Fibroblast of villous mesenchyme (primary cell): ENCODE data around the gene SHISAL1. TPM values are rescaled to one million over a fixed set of nuclear protein-coding genes. Genes with fewer than 3 reads are reported as not detected.

Experiments used
- DNase-seq: peaks from one replicate; pipeline ENCODE4 v3.0.0-alpha.2; 2010; ENCODE audit warnings: low read depth
- H3K4me3 ChIP-seq: 2 replicates; pipeline ENCODE4 v1.5.1; 2011; ENCODE audit warnings: low read depth, mild to moderate bottlenecking, low read length
- CTCF ChIP-seq: IDR thresholded peaks from 2 replicates; pipeline ENCODE4 v1.5.1; 2012; ENCODE audit warnings: low read depth, mild to moderate bottlenecking, low read length; ENCODE audit not compliant: insufficient read depth
- total RNA-seq: library from RNA; depleted of rRNA; stranded (reverse); fragments of >200 nt; gene quantifications from 2 replicates; pipeline ENCODE4 v1.2.3, GENCODE V29; 2012

SHISAL1 gene
- total RNA-seq, 1 donor, result 3.0 TPM

GRCh38 chr22:44357966-44358465 lies 45.3 kb upstream of the SHISAL1 start:
- no peak for TF ChIP-seq CTCF
- no peak overlapping the region for H3K4me3 ChIP-seq
- peak; percentile 68 for DNase-seq

- DNase-seq, result no peak
- TF ChIP-seq CTCF, result peak; percentile 26
- H3K4me3 ChIP-seq, result no peak overlapping the region
These were observed 44.7 kb upstream of the SHISAL1 start for GRCh38 chr22:44357296-44357965.

- H3K4me3 ChIP-seq, result no peak overlapping the region
- no peak for DNase-seq
- no peak for TF ChIP-seq CTCF
These were observed 42.9 kb upstream of the SHISAL1 start for GRCh38 chr22:44355716-44356070.

- no peak overlapping the region for H3K4me3 ChIP-seq
- no peak for DNase-seq
- no peak for TF ChIP-seq CTCF
These were observed 41.5 kb upstream of the SHISAL1 start for GRCh38 chr22:44354288-44354687.

- TF ChIP-seq CTCF, result no peak
- H3K4me3 ChIP-seq, result no peak overlapping the region
- DNase-seq, result no peak
These were observed 40.3 kb upstream of the SHISAL1 start for GRCh38 chr22:44353041-44353440.

GRCh38 chr22:44352378-44353035 lies 39.8 kb upstream of the SHISAL1 start:
- no peak overlapping the region for H3K4me3 ChIP-seq
- no peak for DNase-seq

More at GRCh38 chr22:44352378-44353035, 39.8 kb upstream of the SHISAL1 start:
- no peak for TF ChIP-seq CTCF
